Hippocampal formation (tissue), 2 donors: ENCODE results near the gene RUNDC3A.
A peak's percentile ranks its signal among the peaks of the same experiment; 100 is the strongest.
"Not testable (repeated sequence)": the region's sequence is repeated elsewhere in the genome, so short reads cannot be mapped to it uniquely, and the experiment has no call there.

Source experiments
- DNase-seq, 2 donors: peaks; one replicate each; lab custom pipeline; 2025; lab: John Stamatoyannopoulos, UW

Gene RUNDC3A

DNA sequence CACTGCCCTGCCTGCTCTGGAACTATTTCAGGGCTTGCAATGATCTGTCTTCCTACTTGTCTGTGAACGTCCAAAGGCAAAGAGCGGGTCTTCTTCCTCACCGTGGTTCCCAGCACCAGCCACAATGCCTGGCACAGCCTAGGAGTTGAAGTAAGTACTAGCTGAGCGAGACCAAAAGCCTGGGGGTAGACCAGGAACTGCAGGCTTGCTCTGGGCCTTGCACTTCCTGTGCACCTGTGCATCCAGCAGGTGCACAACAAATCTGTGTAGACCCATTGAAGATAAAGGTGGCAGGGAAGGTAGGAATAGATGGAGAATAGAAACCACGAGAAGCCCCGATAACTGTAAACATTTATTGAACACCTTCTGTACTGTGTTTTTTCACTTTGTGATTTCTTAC lies 50.6 kb downstream of the RUNDC3A start:
- no peak for DNase-seq

GRCh38 chr17:44359458-44360143 lies 51.2 kb downstream of the RUNDC3A start:
- no peak for DNase-seq

DNA sequence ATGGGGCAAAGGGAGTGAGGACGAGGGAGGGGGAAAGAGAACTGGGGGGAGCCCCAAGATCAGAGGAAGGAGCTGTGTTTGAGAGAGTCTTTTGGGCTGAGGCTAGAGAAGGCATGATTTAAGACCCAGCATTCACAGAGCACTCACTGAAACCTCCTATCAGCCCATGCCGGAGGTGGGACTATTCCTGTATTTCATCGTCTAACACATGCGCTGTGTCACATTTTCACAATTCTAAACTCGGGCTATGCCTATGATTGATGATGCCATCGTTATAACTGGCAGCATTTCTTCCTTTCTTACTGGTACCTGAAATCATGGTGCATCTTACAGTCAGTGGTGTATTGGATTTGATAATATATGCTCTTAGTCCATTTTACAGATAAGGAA lies 51.7 kb downstream of the RUNDC3A start:
- no peak for DNase-seq

DNA sequence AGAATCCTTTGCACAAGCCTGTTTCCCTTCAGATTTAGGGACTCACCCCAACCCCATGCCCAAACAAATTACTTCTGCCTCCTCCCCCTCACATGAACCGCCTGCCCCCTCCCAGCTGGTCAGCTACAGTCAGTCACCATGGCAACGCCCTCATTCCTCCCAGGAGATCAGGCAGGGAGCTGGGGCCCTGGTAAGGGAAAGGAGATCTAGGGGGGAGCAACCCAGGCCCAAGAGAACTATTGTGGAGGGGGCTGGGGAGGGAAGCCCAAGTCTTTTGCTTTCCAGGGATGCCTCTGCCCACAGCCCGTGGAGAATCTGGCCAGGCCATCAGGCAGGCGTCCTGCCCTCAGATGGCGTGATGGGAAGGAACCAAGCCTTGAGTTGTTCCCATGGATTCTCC lies 52.4 kb downstream of the RUNDC3A start:
- DNase-seq, result no peak

DNA sequence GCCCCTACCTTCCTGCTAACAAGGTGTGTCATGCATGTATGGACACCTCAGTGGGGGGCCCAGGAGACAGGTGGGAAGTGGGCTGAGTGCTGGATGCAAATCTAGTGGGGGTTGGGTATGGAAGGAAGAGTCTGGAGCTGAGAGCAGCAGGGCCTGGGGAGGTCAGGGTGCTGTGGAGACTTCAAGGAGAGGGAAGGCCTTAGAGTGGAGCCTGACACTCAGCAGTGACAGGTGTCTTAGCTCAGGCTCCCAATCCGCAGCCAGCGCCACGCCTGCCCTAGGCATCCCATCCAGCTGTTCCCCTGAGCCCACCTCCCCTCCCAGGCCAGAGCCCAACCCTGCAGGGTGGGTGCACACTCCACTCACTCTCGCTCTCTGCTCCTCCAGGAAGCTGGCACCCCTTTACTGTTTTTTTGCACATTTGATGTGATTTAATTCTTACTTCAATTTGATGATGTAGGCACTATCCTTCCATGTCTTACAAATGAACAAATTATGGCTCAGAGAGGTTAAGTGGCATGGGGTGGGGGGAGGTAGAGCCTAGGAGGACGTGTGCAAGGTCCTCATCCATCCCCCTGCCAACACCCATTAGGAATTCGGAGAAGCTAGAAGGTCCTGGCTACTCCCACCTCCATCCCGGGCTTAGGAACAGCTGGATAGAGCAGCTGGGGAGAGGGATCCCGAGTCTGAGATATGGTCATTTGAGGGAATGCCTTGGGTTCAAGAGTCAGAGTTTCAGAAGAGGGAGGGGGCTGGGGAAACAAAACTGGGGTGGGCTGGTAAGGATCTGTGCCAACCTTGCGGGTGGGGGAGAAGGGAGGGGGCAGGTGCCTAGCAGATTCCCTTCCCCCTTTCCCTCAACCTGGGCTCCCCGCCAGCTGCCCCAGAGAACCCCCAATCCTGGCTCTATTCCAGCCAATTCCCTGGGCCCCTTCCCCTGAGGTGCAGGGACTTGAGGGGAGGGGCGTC lies 53.2 kb downstream of the RUNDC3A start:
- no peak for DNase-seq

GRCh38 chr17:44362459-44362948 lies 54.1 kb downstream of the RUNDC3A start:
- no peak for DNase-seq

GRCh38 chr17:44362949-44363612 lies 54.7 kb downstream of the RUNDC3A start:
- no peak for DNase-seq

DNA sequence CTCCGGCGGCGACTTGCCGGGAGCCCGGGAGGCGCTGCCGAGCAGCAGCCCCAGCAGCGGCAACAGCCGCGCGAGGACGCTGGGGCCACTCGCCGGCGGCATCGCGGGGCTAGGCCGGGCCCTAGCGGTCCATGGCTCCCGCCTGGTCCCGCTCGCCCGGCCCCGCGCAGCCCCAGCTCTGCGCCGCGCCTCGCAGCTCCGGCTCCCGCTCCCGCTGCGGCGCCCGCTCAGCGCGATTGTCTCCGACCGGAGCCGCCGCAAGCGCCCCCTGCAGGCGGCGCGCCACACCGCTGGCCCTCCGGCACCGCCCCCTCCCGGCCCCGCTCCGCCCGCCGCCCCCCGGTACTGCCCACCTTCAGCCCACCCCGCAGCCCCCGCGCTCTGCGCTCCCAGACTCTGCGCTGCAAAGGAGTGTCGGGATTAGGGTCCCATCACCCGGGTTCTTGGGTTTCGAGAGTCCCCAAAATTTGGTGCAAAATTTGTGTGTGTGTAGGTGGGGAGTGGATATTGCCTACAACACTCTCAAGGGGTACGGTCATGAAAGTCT lies 55.3 kb downstream of the RUNDC3A start, which contains the start of gene FAM171A2:
TSS of gene FAM171A2 (minus strand) at position 241 of the 547 bp plus-strand sequence. CDS start at position 102, 139 bp downstream.
- peak in 1 of 2 donors; percentile 19 for DNase-seq

DNA sequence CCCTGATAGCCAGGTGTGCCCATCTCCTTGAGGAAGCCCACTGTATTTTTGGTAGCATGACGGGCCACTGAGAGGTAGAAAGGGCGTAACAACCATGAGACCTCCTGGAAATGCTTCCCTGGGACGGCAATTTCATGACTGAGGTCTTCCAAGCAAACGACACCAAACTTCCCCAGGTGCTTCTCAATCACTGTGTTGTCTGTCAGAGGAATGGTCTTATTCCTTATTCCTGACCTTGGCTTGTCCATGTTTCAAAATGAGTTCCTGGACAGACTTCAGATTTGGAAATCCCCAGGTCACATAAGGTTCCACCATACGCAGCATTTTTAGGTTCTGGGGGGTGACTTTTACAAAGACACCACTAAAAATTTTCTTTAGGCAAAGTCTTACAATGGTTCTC lies 56.6 kb downstream of the RUNDC3A start:
- not testable (repeated sequence) for DNase-seq

DNA sequence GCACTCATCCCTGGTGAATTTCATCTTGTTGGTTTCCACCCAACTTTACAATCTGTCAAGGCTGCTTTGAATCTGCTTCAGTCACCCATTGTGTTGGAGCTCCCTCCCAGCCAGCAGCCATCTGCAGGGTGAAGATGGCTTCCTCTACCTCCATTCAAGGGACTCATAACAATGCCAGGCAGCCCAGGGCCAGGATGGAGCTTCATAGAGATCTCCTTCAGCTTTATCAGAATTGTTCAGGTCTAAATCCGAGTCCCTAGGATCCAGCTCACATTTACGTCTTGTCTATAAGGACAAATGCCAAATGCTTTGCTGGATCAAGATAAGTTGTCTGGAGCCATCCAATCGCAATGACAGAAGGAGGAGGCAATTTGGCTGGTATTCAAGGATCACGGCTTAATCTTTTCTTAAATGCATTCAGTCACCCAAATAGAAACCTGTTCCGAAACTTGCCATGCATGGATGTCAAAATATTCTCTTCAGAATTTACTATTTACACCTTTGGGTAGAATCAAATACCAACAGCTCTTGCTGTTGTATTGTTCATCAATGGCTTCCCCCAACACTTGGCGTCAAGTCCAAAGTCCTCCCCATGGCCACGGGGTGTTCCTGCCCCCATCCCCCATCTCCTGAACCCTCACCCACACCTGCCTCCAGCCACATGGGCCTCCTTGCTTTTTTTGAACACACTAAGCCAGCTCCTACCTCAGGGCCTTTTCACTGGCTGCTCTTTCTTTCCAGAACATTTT lies 59.0 kb downstream of the RUNDC3A start:
- DNase-seq, result no peak
